Sigmoid colon (tissue), 4 donors: ENCODE data around the gene REEP5.

Experiments used
- CTCF ChIP-seq, 4 experiments: fragments of 450-650 bp in 3 of 4; fragments of 200-600 bp in 1 of 4; IDR thresholded peaks; one replicate each; pipeline ENCODE4 v1.5.1; 2016 to 2019; ENCODE audit warnings: antibody characterized with exemption in 4 of 4, mild to moderate bottlenecking in 3 of 4, moderate library complexity in 2 of 4
- EP300 ChIP-seq, 4 donors: sonication (generic); formaldehyde crosslinking; IDR thresholded peaks; one replicate each; pipeline ENCODE4 v1.6.1; 2017; ENCODE audit warnings: antibody characterized with exemption in 4 of 4
- POLR2A ChIP-seq, 2 donors: fragments of 450-650 bp; IDR thresholded peaks; one replicate each; pipeline ENCODE4 v1.6.1; 2016; ENCODE audit warnings: antibody characterized with exemption in 2 of 2, mild to moderate bottlenecking in 2 of 2, moderate library complexity in 2 of 2
- POLR2AphosphoS5 ChIP-seq, 4 donors: sonication (generic); formaldehyde crosslinking; IDR thresholded peaks; one replicate each; pipeline ENCODE4 v1.6.1; 2017; ENCODE audit warnings: antibody characterized with exemption in 4 of 4

- TF ChIP-seq EP300 (IDR thresholded peaks at IDR 0.05) (no peak), CTCF (IDR thresholded peaks at IDR 0.05) (no peak), POLR2A (IDR thresholded peaks at IDR 0.05) (no peak), POLR2AphosphoS5 (IDR thresholded peaks at IDR 0.05) (no peak)
Measured at GRCh38 chr5:112867411-112867810, 54.6 kb downstream of the REEP5 start.
